Ammon's horn (tissue), 1 donor: ENCODE data around the gene RBP2.

Source experiments
- DNase-seq: peaks from one replicate; pipeline ENCODE4 v3.0.0-alpha.2; 2016; ENCODE audit warnings: low spot score

Gene RBP2

GRCh38 chr3:139480585-139480984, 4.3 kb upstream of the RBP2 start:
- no peak for DNase-seq

GRCh38 chr3:139477710-139478640, 1.7 kb upstream of the RBP2 start:
- DNase-seq, result no peak

- DNase-seq, result no peak
Measured at GRCh38 chr3:139473155-139473771, 3.1 kb downstream of the RBP2 start.

GRCh38 chr3:139472380-139473010, 3.8 kb downstream of the RBP2 start:
- DNase-seq, result no peak

DNA sequence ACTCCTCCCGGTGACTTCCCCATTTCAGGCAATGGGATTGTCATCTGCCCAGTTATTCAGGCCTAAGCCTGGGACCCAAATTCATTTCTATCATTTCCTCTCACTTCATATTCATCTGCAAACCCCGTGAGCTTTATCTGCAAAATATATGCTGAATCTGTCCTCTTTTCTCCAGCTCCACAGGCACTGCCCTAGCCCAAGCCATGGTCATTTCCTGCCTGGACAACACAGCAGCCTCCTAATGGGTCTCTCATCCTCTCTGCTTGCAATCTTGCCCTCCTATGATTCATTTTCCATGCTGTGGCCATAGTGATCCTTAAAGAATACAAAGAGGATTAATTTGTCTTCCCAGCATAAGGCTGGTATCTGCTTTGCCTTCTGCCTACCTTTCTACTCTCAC, 6.1 kb downstream of the RBP2 start:
- DNase-seq, result no peak

DNA sequence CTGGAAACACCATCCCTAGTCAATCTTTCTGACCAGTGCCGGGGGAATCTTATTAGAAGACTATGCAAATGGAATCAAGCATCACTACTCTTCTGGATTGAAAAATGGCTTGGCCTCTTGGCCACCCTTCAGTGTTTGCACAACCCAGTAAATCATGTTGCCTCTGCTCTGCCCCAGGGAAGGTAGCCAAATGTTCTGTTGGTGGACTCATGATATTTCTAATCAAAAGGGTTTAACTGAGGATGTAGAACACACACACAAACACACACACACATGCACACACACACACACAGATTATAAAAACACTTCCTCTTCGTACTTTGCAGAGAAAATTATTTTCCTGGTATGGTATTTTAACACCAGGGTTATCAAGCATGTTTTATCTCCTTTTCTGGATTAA, 7.9 kb downstream of the RBP2 start:
- no peak for DNase-seq

- DNase-seq, result no peak
Measured at GRCh38 chr3:139466360-139466759, 10.0 kb downstream of the RBP2 start.

GRCh38 chr3:139465636-139466035, 10.7 kb downstream of the RBP2 start:
- no peak for DNase-seq

DNA sequence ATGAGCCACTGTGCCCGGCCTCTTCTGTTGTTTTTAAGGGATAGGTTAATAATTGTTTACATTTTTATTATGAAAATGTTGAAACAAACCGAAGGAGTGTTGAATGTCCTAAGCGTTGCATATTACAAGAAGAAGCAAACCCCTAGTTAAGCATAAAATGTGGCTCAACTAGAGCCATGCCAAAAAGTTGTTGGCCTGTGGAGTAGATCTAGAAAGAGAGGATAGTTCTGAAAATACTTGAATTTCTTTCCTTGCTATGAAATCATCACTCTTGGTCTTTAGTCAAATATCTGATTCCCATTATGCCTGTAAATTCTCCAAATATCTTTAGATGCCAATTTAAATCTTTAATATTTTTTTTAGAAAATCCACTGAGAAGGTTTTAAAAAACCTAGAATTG, 12.8 kb downstream of the RBP2 start:
- DNase-seq, result no peak

- no peak for DNase-seq
Measured at GRCh38 chr3:139460529-139460928, 15.8 kb downstream of the RBP2 start.

DNA sequence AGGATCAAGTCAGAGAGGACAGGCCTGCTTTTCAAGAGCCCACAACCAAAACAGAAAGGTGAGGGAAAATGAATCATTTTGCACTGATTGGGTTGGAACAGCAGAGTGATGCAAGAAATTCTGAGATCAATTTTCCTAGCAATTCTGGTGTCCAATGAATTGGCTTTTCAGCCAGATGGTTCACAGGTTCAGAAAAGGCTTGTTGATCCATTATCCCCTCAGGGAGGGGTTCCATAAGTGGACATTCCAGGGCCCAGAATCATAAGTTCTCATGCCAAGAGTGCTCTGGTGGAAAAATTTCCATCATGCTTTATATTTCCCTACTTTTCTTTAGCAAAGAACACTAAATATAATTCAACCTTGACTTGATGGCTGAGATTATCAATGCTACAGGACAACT, 16.2 kb downstream of the RBP2 start:
- DNase-seq, result no peak

DNA sequence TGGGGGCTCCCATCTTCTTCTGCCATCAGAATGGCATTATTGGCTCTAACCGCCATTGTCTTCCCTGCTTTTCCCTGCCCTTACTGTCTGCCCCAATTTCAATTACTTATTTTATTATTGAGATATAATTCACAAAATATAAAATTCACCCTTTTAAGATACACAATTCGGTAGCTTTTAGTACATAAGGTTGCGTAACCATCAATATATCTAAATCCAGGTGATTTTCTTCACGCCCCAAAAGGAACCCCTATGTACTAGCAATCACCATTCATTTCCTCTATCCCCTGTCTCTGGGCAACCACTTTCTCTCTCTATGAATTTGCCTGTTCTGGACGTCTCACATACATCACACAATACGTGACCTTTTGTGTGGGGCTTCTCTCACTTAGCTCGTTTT, 18.0 kb downstream of the RBP2 start:
- no peak for DNase-seq

- DNase-seq, result no peak
Measured at GRCh38 chr3:139457066-139457465, 19.2 kb downstream of the RBP2 start.

GRCh38 chr3:139456386-139456785, 19.9 kb downstream of the RBP2 start:
- no peak for DNase-seq

DNA sequence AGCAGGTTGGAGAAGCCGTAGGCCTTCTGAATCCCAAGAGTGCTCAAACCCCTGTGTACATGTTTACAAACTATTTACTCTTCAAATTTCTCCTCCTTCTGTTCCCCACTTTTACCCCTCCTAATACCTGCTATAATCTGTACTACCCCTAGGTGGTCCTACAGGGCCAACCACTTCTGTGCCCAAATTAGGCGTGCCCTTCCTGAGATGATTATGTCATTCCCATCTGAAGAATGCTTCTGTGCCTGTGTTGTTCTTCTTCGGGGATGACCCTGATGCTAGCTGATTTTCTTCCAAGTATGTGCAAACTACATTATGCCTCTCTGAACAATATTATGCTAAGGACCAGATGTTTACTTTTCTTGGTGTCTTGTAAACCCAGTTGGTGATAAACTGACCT, 20.5 kb downstream of the RBP2 start:
- no peak for DNase-seq

- no peak for DNase-seq
Measured at GRCh38 chr3:139455206-139455605, 21.1 kb downstream of the RBP2 start.

- no peak for DNase-seq
Measured at GRCh38 chr3:139454346-139454745, 22.0 kb downstream of the RBP2 start.

DNA sequence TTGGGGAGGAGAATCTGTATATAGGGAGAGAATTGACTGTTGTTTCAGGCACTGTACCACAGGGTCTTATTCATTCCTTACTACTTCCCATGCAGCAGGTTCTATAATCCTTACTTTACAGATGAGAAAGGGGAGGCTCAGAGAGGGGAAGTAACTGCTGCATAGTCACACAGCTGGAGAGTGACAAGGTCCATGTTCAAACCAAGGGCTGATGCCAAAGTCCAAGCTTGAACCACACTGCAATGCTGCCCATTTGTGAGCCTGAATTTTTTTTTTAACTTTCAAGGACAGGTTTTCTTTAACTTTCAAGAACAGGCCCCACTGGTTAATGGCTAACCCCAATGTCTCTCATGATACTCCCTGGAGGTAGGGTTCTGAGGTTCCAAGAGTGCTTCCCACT, 26.2 kb downstream of the RBP2 start:
- DNase-seq, result no peak

- no peak for DNase-seq
Measured at GRCh38 chr3:139449566-139449965, 26.8 kb downstream of the RBP2 start.

- peak; percentile 95 for DNase-seq
Measured at GRCh38 chr3:139448104-139448503, 28.2 kb downstream of the RBP2 start.

DNA sequence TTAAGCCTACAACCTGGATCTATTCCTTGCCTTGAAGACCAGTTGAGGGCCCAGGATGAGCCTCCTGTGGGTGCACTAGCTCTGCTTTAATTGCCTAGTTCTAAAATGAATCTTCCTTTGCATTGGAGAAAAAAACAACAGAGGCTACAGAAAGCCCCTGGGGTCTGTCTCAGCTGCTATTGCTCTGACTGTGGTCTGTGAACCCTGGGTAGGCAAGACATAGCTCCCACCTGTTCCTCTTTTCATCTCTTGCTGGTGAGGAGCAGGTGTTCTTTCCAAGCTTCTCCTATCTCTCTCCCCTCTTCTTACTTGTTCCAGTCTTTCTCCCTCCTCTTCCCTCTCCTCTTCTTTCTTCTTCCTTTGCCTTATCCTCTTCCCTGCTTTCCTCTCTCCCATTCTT, 28.8 kb downstream of the RBP2 start:
- no peak for DNase-seq

DNA sequence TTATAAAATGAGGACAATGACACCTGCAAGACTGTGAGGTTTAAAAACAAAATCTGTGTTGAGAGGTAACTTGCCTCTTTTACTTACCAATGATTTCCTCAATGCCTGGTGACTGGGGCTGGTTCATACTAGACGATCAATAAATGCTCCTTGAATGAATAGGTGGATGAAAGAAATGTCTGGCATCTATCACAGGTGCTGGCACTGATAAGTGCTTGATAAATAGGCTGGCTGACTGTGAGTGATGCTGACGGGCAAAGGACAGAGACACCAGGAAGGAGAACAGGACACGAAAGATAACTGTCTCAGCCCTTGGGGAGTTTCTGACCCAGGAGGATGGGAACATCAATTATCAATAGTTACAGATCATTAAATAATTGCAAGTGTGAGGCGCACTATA, 31.9 kb downstream of the RBP2 start:
- DNase-seq, result no peak

- no peak for DNase-seq
Measured at GRCh38 chr3:139443186-139443585, 33.1 kb downstream of the RBP2 start.
